Measurements from ENCODE around the gene ALB. TPM values are rescaled to one million over a fixed set of nuclear protein-coding genes. Genes with fewer than 3 reads are reported as not detected.

The ALB gene
- total RNA-seq, 1 experiment from 2014 or later = not detected

- DNase-seq (ENCODE audit: low read depth) = peak; percentile 85
Measured at GRCh38 chr4:73450398-73451004, 46.4 kb downstream of the ALB start.

- peak; percentile 54 for DNase-seq (ENCODE audit: low read depth)
Measured at GRCh38 chr4:73451404-73451803, 47.3 kb downstream of the ALB start.

DNA sequence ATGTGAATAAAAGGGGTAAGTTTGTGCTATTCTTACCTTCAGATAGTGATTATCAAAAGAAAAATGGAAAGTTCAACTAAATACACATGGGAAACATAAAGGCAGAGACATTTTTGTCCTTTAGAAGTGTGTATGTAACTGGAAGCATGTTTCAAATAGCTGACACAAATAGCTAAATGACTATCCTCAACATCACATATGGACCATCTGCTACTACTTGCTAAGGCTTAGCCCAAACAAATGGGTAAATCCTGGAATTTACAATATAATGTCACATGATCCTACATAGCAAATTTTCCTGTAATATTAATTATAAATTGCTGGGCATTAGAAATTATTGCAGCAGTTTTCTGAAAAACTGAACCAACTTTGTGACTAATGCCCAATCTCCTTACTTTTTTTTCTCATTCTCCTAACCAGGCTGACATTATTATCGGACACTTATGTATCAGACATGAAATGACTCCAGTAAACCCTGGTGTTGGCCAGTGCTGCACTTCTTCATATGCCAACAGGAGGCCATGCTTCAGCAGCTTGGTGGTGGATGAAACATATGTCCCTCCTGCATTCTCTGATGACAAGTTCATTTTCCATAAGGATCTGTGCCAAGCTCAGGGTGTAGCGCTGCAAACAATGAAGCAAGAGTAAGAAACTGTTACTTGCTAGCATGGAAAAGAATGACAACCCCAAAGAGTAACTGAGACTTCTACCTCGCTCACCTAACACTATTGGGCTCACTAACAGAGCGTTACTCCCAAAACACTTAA is 48.1 kb downstream of the ALB start:
- no peak for DNase-seq (ENCODE audit: low read depth)

DNA sequence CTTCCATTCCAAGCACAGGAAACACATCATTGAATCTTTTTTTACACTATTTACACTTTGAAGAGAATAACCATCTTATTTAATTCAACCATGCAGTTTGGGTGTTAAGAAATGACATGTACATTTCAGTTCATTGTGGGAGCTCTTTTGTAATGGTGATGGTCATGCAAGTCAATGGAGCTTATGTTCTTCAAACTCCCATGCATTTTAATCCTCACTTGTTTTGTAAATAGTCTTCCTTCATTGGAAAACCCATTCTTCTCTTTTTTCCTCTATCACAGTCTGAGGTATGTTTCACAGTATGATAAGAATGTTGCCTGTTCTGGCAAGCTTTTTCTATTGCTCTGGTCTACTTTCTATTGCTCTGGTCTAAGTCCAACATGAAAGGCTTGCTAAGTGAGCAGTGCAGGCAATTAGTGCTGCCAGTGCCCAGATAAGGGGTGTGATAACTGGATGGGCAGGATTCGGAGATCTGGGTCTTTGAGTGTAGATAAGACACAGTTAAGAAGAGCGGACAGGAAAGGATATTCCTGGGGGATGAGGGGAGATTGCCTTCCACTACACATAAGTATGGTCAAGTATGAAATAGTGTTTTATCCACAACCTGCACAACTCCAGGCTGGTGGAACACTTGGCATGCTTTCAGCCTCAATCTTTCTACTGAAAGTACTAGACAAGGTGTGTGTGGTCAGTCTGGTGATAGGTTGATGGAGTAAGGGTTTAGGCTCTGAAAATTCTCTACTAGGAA is 49.0 kb downstream of the ALB start:
- DNase-seq (ENCODE audit: low read depth) = no peak

DNA sequence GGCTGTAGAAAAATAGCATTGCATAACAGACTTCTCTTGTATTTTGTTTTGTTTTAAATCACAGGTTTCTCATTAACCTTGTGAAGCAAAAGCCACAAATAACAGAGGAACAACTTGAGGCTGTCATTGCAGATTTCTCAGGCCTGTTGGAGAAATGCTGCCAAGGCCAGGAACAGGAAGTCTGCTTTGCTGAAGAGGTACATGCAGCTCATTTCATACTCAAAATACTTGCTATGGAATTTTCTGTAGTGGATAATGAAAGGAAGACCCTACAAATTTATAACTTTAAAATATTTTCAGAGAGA is 49.6 kb downstream of the ALB start:
- DNase-seq (ENCODE audit: low read depth) = no peak

- no peak for DNase-seq (ENCODE audit: low read depth)
Measured at GRCh38 chr4:73454920-73455319, 50.8 kb downstream of the ALB start.

- DNase-seq (ENCODE audit: low read depth) = no peak
Measured at GRCh38 chr4:73456177-73457022, 52.3 kb downstream of the ALB start.

GRCh38 chr4:73458184-73459047 is 54.3 kb downstream of the ALB start:
- no peak for DNase-seq (ENCODE audit: low read depth)

- no peak for DNase-seq (ENCODE audit: low read depth)
Measured at GRCh38 chr4:73459048-73459421, 54.9 kb downstream of the ALB start.

GRCh38 chr4:73460913-73461522 is 56.9 kb downstream of the ALB start:
- no peak for DNase-seq (ENCODE audit: low read depth)

GRCh38 chr4:73468170-73468569 is 64.1 kb downstream of the ALB start:
- no peak for DNase-seq (ENCODE audit: low read depth)

- DNase-seq (ENCODE audit: low read depth) = no peak
Measured at GRCh38 chr4:73470728-73471127, 66.6 kb downstream of the ALB start.

Other genes starting within 250 kb of the ALB start
- 33.3 and 45.5 TPM in 2 replicates for gene ANKRD17, start 145.5 kb upstream of the ALB start, total RNA-seq (2014; rRNA removed)
- 0.58 TPM in 1 of 2 replicates, not detected in the other for gene AFP, start 31.9 kb downstream of the ALB start, total RNA-seq (2014; rRNA removed)
- gene AFM, start 77.5 kb downstream of the ALB start, total RNA-seq (2014; rRNA removed) = not detected in 2 replicates
- 0.17 and 0.51 TPM in 2 replicates for gene RASSF6, start 216.1 kb downstream of the ALB start, total RNA-seq (2014; rRNA removed)